H1 (cell line): ENCODE results near the gene ALK. TPM values are rescaled to one million over a fixed set of nuclear protein-coding genes. Genes with fewer than 3 reads are reported as not detected.

Experiments
- CTCF ChIA-PET: fragments of 300-600 bp; sonication (Branson Sonifier 250); formaldehyde crosslinking; loops from one replicate; lab custom pipeline; 2021; ENCODE audit not compliant: partially characterized antibody; lab: Charles Lee
- POLR2A ChIA-PET: fragments of 300-600 bp; sonication (Branson Sonifier 250); formaldehyde crosslinking; loops from one replicate; lab custom pipeline; 2021; ENCODE audit warnings: inconsistent platforms; ENCODE audit not compliant: partially characterized antibody; lab: Charles Lee
- DNase-seq, 2 experiments: peaks; one replicate each; pipeline versions ENCODE4 v3.0.0 to v3.0.0-alpha.2; 2010 to 2022; ENCODE audit warnings: low spot score in 2 of 2, low read depth in 1 of 2, mixed read lengths in 1 of 2
- FAIRE-seq: peaks from 2 replicates; lab custom pipeline; 2011; peaks lifted over from hg19 to GRCh38; lab: Jason Lieb, UNC
- H2AFZ ChIP-seq: 2 replicates; pipeline ENCODE4 v1.8.1; 2012; ENCODE audit warnings: low read length, inconsistent platforms
- H2AK5ac ChIP-seq: 2 replicates; pipeline ENCODE4 v1.6.1; 2013; ENCODE audit warnings: low read depth, low read length
- H2BK120ac ChIP-seq: replicated peaks from 2 replicates; pipeline ENCODE3; 2013; ENCODE audit warnings: low read depth, low read length, inconsistent platforms
- H2BK12ac ChIP-seq: 2 replicates; pipeline ENCODE4 v1.6.1; 2013; ENCODE audit warnings: low read depth, low read length
- H2BK15ac ChIP-seq: 2 replicates; pipeline ENCODE4 v1.6.1; 2013; ENCODE audit warnings: low read length
- H2BK20ac ChIP-seq: 2 replicates; pipeline ENCODE4 v1.6.1; 2013; ENCODE audit warnings: low read length
- H2BK5ac ChIP-seq: 2 replicates; pipeline ENCODE4 v1.6.1; 2013; ENCODE audit warnings: low read depth, low read length
- H3K14ac ChIP-seq: 2 replicates; pipeline ENCODE4 v1.6.1; 2013; ENCODE audit warnings: inconsistent platforms; ENCODE audit not compliant: insufficient read length
- H3K18ac ChIP-seq: 2 replicates; pipeline ENCODE4 v1.6.1; 2013; ENCODE audit warnings: low read length; ENCODE audit errors: extremely low read depth
- H3K23ac ChIP-seq: 2 replicates; pipeline ENCODE4 v1.6.1; 2013; ENCODE audit warnings: inconsistent platforms; ENCODE audit not compliant: insufficient read length
- H3K23me2 ChIP-seq: 2 replicates; pipeline ENCODE4 v1.6.1; 2013; ENCODE audit warnings: low read depth, low read length
- H3K27ac ChIP-seq: 2 replicates; pipeline ENCODE4 v1.6.1; 2011; ENCODE audit warnings: low read depth, low read length, inconsistent platforms
- H3K27me3 ChIP-seq, 4 experiments: replicated peaks in 1 of 4; 1 replicate in 1 of 4; 2 replicates in 3 of 4; pipeline versions ENCODE4 v1.6.1 to v1.8.1; 2011 to 2013; ENCODE audit warnings: low read length in 3 of 4, mild to moderate bottlenecking in 3 of 4, inconsistent platforms in 2 of 4, mixed read lengths in 2 of 4, moderate library complexity in 1 of 4; ENCODE audit not compliant: control insufficient read depth in 3 of 4, insufficient read depth in 3 of 4; ENCODE audit errors: extremely low read depth in 1 of 4
- H3K36me3 ChIP-seq, 4 experiments: 2 replicates each; pipeline versions ENCODE4 v1.6.1 to v1.8.1; 2011 to 2013; ENCODE audit warnings: mild to moderate bottlenecking in 4 of 4, low read length in 3 of 4, moderate library complexity in 2 of 4, control low read depth in 1 of 4, inconsistent platforms in 1 of 4; ENCODE audit not compliant: insufficient read depth in 4 of 4, control insufficient read depth in 2 of 4
- H3K4ac ChIP-seq: replicated peaks from 2 replicates; pipeline ENCODE3; 2013; ENCODE audit warnings: low read length, low read depth, mixed read lengths, inconsistent platforms; ENCODE audit not compliant: insufficient read length
- H3K4me1 ChIP-seq, 4 experiments: replicated peaks in 1 of 4; 1 replicate in 1 of 4; 2 replicates in 3 of 4; pipeline versions ENCODE4 v1.6.1 to v1.8.1; 2011 to 2013; ENCODE audit warnings: low read length in 3 of 4, inconsistent platforms in 2 of 4, mixed read lengths in 1 of 4; ENCODE audit not compliant: insufficient read depth in 4 of 4, control insufficient read depth in 3 of 4
- H3K4me2 ChIP-seq, 2 experiments: 2 replicates each; pipeline versions ENCODE4 v1.6.1 to v1.8.1; 2011 to 2013; ENCODE audit warnings: low read depth in 2 of 2, low read length in 2 of 2, control low read depth in 1 of 2, inconsistent platforms in 1 of 2, mild to moderate bottlenecking in 1 of 2; ENCODE audit not compliant: insufficient read depth in 1 of 2
- H3K4me3 ChIP-seq, 4 experiments: fragments of 200-600, 300-600 bp in 1 of 4; sonication (generic), shearing (Covaris generic), sonication (Bioruptor Twin) in 1 of 4; 2 replicates each; pipeline versions ENCODE4 v1.5.1 to v1.8.1; 2011 to 2016; ENCODE audit warnings: low read length in 4 of 4, low read depth in 3 of 4, control low read depth in 2 of 4, inconsistent platforms in 2 of 4, mild to moderate bottlenecking in 2 of 4, mixed read lengths in 1 of 4, moderate library complexity in 1 of 4; ENCODE audit not compliant: insufficient read depth in 2 of 4; ENCODE audit errors: extremely low read depth in 1 of 4
- H3K56ac ChIP-seq: replicated peaks from 2 replicates; pipeline ENCODE3; 2013; ENCODE audit warnings: low read depth, mild to moderate bottlenecking, mixed read lengths, low read length, inconsistent platforms; ENCODE audit not compliant: insufficient read length
- H3K79me1 ChIP-seq: 2 replicates; pipeline ENCODE4 v1.6.1; 2013; ENCODE audit warnings: low read depth, low read length, control low read depth
- H3K79me2 ChIP-seq, 2 experiments: 2 replicates each; pipeline versions ENCODE4 v1.6.1 to v1.8.1; 2012 to 2013; ENCODE audit warnings: low read length in 2 of 2, mild to moderate bottlenecking in 2 of 2, inconsistent platforms in 1 of 2; ENCODE audit not compliant: insufficient read depth in 2 of 2, control insufficient read depth in 1 of 2
- H3K9ac ChIP-seq, 4 experiments: replicated peaks in 1 of 4; 1 replicate in 1 of 4; 2 replicates in 3 of 4; pipeline versions ENCODE4 v1.6.1 to v1.8.1; 2011 to 2013; ENCODE audit warnings: low read depth in 3 of 4, low read length in 3 of 4, control low read depth in 2 of 4, mild to moderate bottlenecking in 2 of 4, moderate library complexity in 2 of 4, inconsistent platforms in 1 of 4; ENCODE audit errors: extremely low read depth in 1 of 4
- H3K9me3 ChIP-seq, 2 experiments: 2 replicates each; pipeline versions ENCODE4 v1.6.1 to v1.8.1; 2012 to 2013; ENCODE audit warnings: mild to moderate bottlenecking in 2 of 2, moderate library complexity in 2 of 2, control low read depth in 1 of 2, inconsistent platforms in 1 of 2, low read depth in 1 of 2, low read length in 1 of 2, mixed read lengths in 1 of 2; ENCODE audit not compliant: insufficient read depth in 2 of 2
- H4K20me1 ChIP-seq, 2 experiments: replicated peaks in 1 of 2; 2 replicates each; pipeline versions ENCODE3 to v1.8.1; 2011 to 2013; ENCODE audit warnings: inconsistent platforms in 2 of 2, low read length in 2 of 2, mild to moderate bottlenecking in 1 of 2; ENCODE audit not compliant: insufficient read depth in 2 of 2, control insufficient read depth in 1 of 2
- H4K5ac ChIP-seq: 2 replicates; pipeline ENCODE4 v1.6.1; 2013; ENCODE audit warnings: low read length, low read depth, mixed read lengths, inconsistent platforms; ENCODE audit not compliant: insufficient read length
- H4K8ac ChIP-seq: 2 replicates; pipeline ENCODE4 v1.8.0; 2013; ENCODE audit warnings: mild to moderate bottlenecking, moderate library complexity, low read length, inconsistent platforms; ENCODE audit not compliant: insufficient read depth; ENCODE audit errors: extremely low read depth
- H4K91ac ChIP-seq: replicated peaks from 2 replicates; pipeline ENCODE3; 2013; ENCODE audit warnings: low read length, mixed read lengths, inconsistent platforms; ENCODE audit not compliant: insufficient read length
- BRCA1 ChIP-seq: IDR thresholded peaks from 2 replicates; pipeline ENCODE4 v1.6.1; 2012; ENCODE audit warnings: low read depth, low read length, improper control_type of control experiment
- CHD1 ChIP-seq: IDR thresholded peaks from 2 replicates; pipeline ENCODE4 v1.6.1; 2012; ENCODE audit warnings: low read depth, low read length, improper control_type of control experiment
- CHD2 ChIP-seq: IDR thresholded peaks from 2 replicates; pipeline ENCODE4 v1.6.1; 2012; ENCODE audit warnings: low read length, improper control_type of control experiment
- EZH2 ChIP-seq: fragments of 200-600 bp; sonication (generic); IDR thresholded peaks from 2 replicates; pipeline ENCODE4 v1.7.1; 2012; ENCODE audit warnings: low read depth, mild to moderate bottlenecking, moderate library complexity, low read length, inconsistent platforms; ENCODE audit not compliant: severe bottlenecking
- HDAC6 ChIP-seq: IDR thresholded peaks from one replicate; pipeline ENCODE4 v1.7.1; 2012; ENCODE audit warnings: low read depth, mild to moderate bottlenecking, inconsistent platforms, low read length, moderate library complexity
- JUN ChIP-seq: IDR thresholded peaks from 2 replicates; pipeline ENCODE4 v1.6.1; 2011; ENCODE audit warnings: low read depth, mild to moderate bottlenecking, improper control_type of control experiment, low read length
- JUND ChIP-seq: IDR thresholded peaks from 2 replicates; pipeline ENCODE4 v1.6.1; 2011; ENCODE audit warnings: mild to moderate bottlenecking, improper control_type of control experiment, low read length
- KDM1A ChIP-seq: fragments of 200-600, 300-600 bp; sonication (generic); IDR thresholded peaks from 2 replicates; pipeline ENCODE4 v1.7.1; 2016; ENCODE audit warnings: mild to moderate bottlenecking, low read length, borderline replicate concordance
- SP4 ChIP-seq: IDR thresholded peaks from 2 replicates; pipeline ENCODE4 v1.6.1; 2012; ENCODE audit warnings: low read length, inconsistent platforms
- TEAD4 ChIP-seq: IDR thresholded peaks from 2 replicates; pipeline ENCODE4 v1.6.1; 2012; ENCODE audit warnings: low read depth, low read length, inconsistent platforms, mixed read lengths
- WGBS, 2 experiments: shearing (Covaris generic) in 1 of 2; methylation state at CpG; one replicate each; pipeline versions ENCODE4 v1.1.6 to v1.1.7; 2013 to 2015; ENCODE audit warnings: low lambda C conversion rate in 2 of 2, mixed read lengths in 2 of 2, inconsistent platforms in 1 of 2, low coverage in 1 of 2, missing lambda C conversion rate in 1 of 2; ENCODE audit not compliant: insufficient replicate concordance in 2 of 2, insufficient coverage in 1 of 2, insufficient read length in 1 of 2; ENCODE audit errors: extremely low coverage in 1 of 2, missing lambda C conversion rate in 1 of 2; 5-methylcytosine and 5-hydroxymethylcytosine counted together
- polyA plus RNA-seq, 7 experiments: library from polyadenylated mRNA; depleted of rRNA in 3 of 7; stranded (reverse) in 5 of 7; unstranded in 2 of 7; fragments of >200 nt in 5 of 7; fragments of 200-250 nt in 2 of 7; gene quantifications; 1 replicate in 5 of 7; 2 replicates in 1 of 7; 4 replicates in 1 of 7; pipeline versions ENCODE4 v1.2.1 to v1.2.3, GENCODE V29; 2011 to 2013; ENCODE audit warnings: missing spikeins in 2 of 7, mixed read lengths in 2 of 7
- total RNA-seq: library from RNA; stranded (reverse); fragmentation: NEBNext Ultra II Directional; extraction: Animal tissue kit (Norgen Biotek cat#: 25700); gene quantifications from 2 replicates; pipeline ENCODE4 v1.2.1, GENCODE V29; 2021

ALK gene
- total and polyA plus RNA-seq, 2 of the 8 experiments (the other 6 are each of a cell fraction or from before 2014, with no cell fraction given): 0.02 to 0.09 TPM

- no peaks in the 10 kb centered on the region for H3K79me2 ChIP-seq
- 97% methylated on average over 7 of the region's 7 CpGs; no CpG with 5 or more reads in 1 of the 2 experiments for WGBS, 2 experiments
- no peak overlapping the region for H2AFZ ChIP-seq
- no peaks in the 10 kb centered on the region for H3K27me3 ChIP-seq
- no peak overlapping the region for H2BK12ac ChIP-seq
- H3K4ac ChIP-seq: no peak overlapping the region
- DNase-seq (no peak), FAIRE-seq (no peak)
- no peak overlapping the region for H3K4me2 ChIP-seq
- no peaks in the 10 kb centered on the region for H3K36me3 ChIP-seq
- H3K9ac ChIP-seq: no peak overlapping the region
- H2BK120ac ChIP-seq: no peak overlapping the region
- H3K4me3 ChIP-seq: no peak overlapping the region
- no peak overlapping the region for H4K91ac ChIP-seq
- H3K23me2 ChIP-seq: no peaks in the 10 kb centered on the region; the same call in 1 of the 2 replicates
- H3K4me1 ChIP-seq: no peaks in the 10 kb centered on the region
- H3K23ac ChIP-seq: no peak overlapping the region
- H3K79me1 ChIP-seq: no peaks in the 10 kb centered on the region
- no peak overlapping the region for H4K8ac ChIP-seq
- no peaks in the 10 kb centered on the region for H3K9me3 ChIP-seq
- no peak overlapping the region for H3K18ac ChIP-seq
- TF ChIP-seq EZH2 (no peak), JUND (no peak), CHD1 (no peak), TEAD4 (no peak), JUN (no peak), KDM1A (no peak), HDAC6 (no peak), BRCA1 (no peak), CHD2 (no peak), SP4 (no peak)
- ChIA-PET POLR2A (no interaction called here), CTCF (interaction anchor here (1.1 kb wide), 1 partner anchor 37 kb away, joined by 5 read pairs; no protein-coding TSS in a partner anchor)
- H4K5ac ChIP-seq: no peak overlapping the region
- no peak overlapping the region for H3K27ac ChIP-seq
- no peak overlapping the region for H3K14ac ChIP-seq
- no peak overlapping the region for H3K56ac ChIP-seq
- H2BK15ac ChIP-seq: no peak overlapping the region
- no peak overlapping the region for H2BK20ac ChIP-seq
- no peak overlapping the region for H2AK5ac ChIP-seq
- H4K20me1 ChIP-seq: no peaks in the 10 kb centered on the region
- no peak overlapping the region for H2BK5ac ChIP-seq
These were observed 727.7 kb downstream of the ALK start for GRCh38 chr2:29193681-29194080.
